Measurements from ENCODE around the gene KCNMB2. TPM values are rescaled to one million over a fixed set of nuclear protein-coding genes. Genes with fewer than 3 reads are reported as not detected.

The KCNMB2 gene
- total RNA-seq, 5 donors from 2014 or later (not counting 1 experiment from before 2014, with no cell fraction given) = not detected

GRCh38 chr3:178685591-178685906 is 149.3 kb downstream of the KCNMB2 start:
- no peaks in the 10 kb centered on the region for H3K9me3 ChIP-seq
- H3K27ac ChIP-seq (ENCODE audit: low read length) = no peak overlapping the region
- CTCF ChIA-PET = no interaction called here
- no peak overlapping the region for H3K4me3 ChIP-seq (ENCODE audit: control insufficient read depth in 1 of 2, extremely low read depth in 1 of 2, low read length in 1 of 2)
- no peaks in the 10 kb centered on the region for H3K4me1 ChIP-seq (ENCODE audit: control insufficient read depth in 1 of 2, extremely low read depth in 1 of 2, insufficient read depth in 2 of 2, low read length in 2 of 2)
- Mint-ChIP-seq H3K4me1 (no peaks in the 10 kb centered on the region), H3K27ac (no peak overlapping the region), H3K4me3 (no peak overlapping the region), H3K27me3 (no peaks in the 10 kb centered on the region), H3K36me3 (no peaks in the 10 kb centered on the region), H3K9me3 (peaks cover 2 to 16% (median 7%) of the 10 kb centered on the region in 3 donors)
- POLR2A ChIA-PET = no interaction called here
- DNase-seq (no peak), ATAC-seq (replicated peaks in 1 of 4) (no peak)
- H3K27me3 ChIP-seq (replicated peaks in 1 of 2; ENCODE audit: control insufficient read depth in 2 of 2, extremely low read depth in 1 of 2, insufficient read depth in 2 of 2, low read length in 1 of 2) = no peaks in the 10 kb centered on the region
- no peaks in the 10 kb centered on the region for H3K36me3 ChIP-seq (ENCODE audit: control insufficient read depth in 2 of 2, extremely low read depth in 1 of 2, insufficient read depth in 1 of 2, low read length in 1 of 2)
- WGBS (ENCODE audit: insufficient coverage) = no CpG with 5 or more reads among the region's 3 CpGs

- Mint-ChIP-seq H3K4me3 (no peak overlapping the region), H3K36me3 (no peaks in the 10 kb centered on the region), H3K9me3 (peaks cover 2 to 18% (median 7%) of the 10 kb centered on the region in 3 donors), H3K27ac (no peak overlapping the region), H3K27me3 (no peaks in the 10 kb centered on the region), H3K4me1 (no peaks in the 10 kb centered on the region)
- H3K9me3 ChIP-seq = no peaks in the 10 kb centered on the region
- no peaks in the 10 kb centered on the region for H3K4me1 ChIP-seq (ENCODE audit: control insufficient read depth in 1 of 2, extremely low read depth in 1 of 2, insufficient read depth in 2 of 2, low read length in 2 of 2)
- no peaks in the 10 kb centered on the region for H3K27me3 ChIP-seq (replicated peaks in 1 of 2; ENCODE audit: control insufficient read depth in 2 of 2, extremely low read depth in 1 of 2, insufficient read depth in 2 of 2, low read length in 1 of 2)
- no peak overlapping the region for H3K4me3 ChIP-seq (ENCODE audit: control insufficient read depth in 1 of 2, extremely low read depth in 1 of 2, low read length in 1 of 2)
- ChIA-PET POLR2A (no interaction called here), CTCF (no interaction called here)
- DNase-seq = no peak
- no peak for ATAC-seq (replicated peaks in 1 of 4)
- WGBS (ENCODE audit: insufficient coverage) = no CpG with 5 or more reads among the region's 1 CpG
- no peaks in the 10 kb centered on the region for H3K36me3 ChIP-seq (ENCODE audit: control insufficient read depth in 2 of 2, extremely low read depth in 1 of 2, insufficient read depth in 1 of 2, low read length in 1 of 2)
- H3K27ac ChIP-seq (ENCODE audit: low read length) = no peak overlapping the region
Measured at GRCh38 chr3:178686826-178687225, 150.6 kb downstream of the KCNMB2 start.

- ChIA-PET CTCF (no interaction called here), POLR2A (no interaction called here)
- Histone ChIP-seq H3K9me3 (no peaks in the 10 kb centered on the region), H3K27ac (ENCODE audit: low read length) (no peak overlapping the region), H3K36me3 (ENCODE audit: control insufficient read depth in 2 of 2, extremely low read depth in 1 of 2, insufficient read depth in 1 of 2, low read length in 1 of 2) (no peaks in the 10 kb centered on the region), H3K4me3 (ENCODE audit: control insufficient read depth in 1 of 2, extremely low read depth in 1 of 2, low read length in 1 of 2) (no peak overlapping the region), H3K27me3 (replicated peaks in 1 of 2; ENCODE audit: control insufficient read depth in 2 of 2, extremely low read depth in 1 of 2, insufficient read depth in 2 of 2, low read length in 1 of 2) (peaks cover 0 to 5% of the 10 kb centered on the region in 2 experiments), H3K4me1 (ENCODE audit: control insufficient read depth in 1 of 2, extremely low read depth in 1 of 2, insufficient read depth in 2 of 2, low read length in 2 of 2) (no peaks in the 10 kb centered on the region)
- no peak overlapping the region for H3K27ac Mint-ChIP-seq
- no peak overlapping the region for H3K4me3 Mint-ChIP-seq
- no CpG with 5 or more reads among the region's 2 CpGs for WGBS (ENCODE audit: insufficient coverage)
- H3K9me3 Mint-ChIP-seq = peaks cover 0 to 14% (median 8%) of the 10 kb centered on the region in 3 donors
- ATAC-seq (replicated peaks in 1 of 4) (no peak), DNase-seq (no peak)
- H3K27me3 Mint-ChIP-seq = peaks cover 0 to 4% of the 10 kb centered on the region in 2 donors
- no peaks in the 10 kb centered on the region for H3K4me1 Mint-ChIP-seq
- H3K36me3 Mint-ChIP-seq = no peaks in the 10 kb centered on the region
Measured at GRCh38 chr3:178690571-178690970, 154.3 kb downstream of the KCNMB2 start.

GRCh38 chr3:178699364-178699763 is 163.1 kb downstream of the KCNMB2 start:
- POLR2A ChIA-PET = no interaction called here
- H3K27me3 ChIP-seq (replicated peaks in 1 of 2; ENCODE audit: control insufficient read depth in 2 of 2, extremely low read depth in 1 of 2, insufficient read depth in 2 of 2, low read length in 1 of 2) = peaks cover 0 to 15% of the 10 kb centered on the region in 2 experiments
- CTCF ChIA-PET = no interaction called here
- Mint-ChIP-seq H3K27ac (no peak overlapping the region), H3K36me3 (no peaks in the 10 kb centered on the region), H3K9me3 (peaks cover 14 to 29% (median 15%) of the 10 kb centered on the region in 3 donors), H3K27me3 (peaks cover 0 to 1% of the 10 kb centered on the region in 2 donors), H3K4me3 (no peak overlapping the region), H3K4me1 (no peaks in the 10 kb centered on the region)
- WGBS (ENCODE audit: insufficient coverage) = 73% methylated on average over 3 of the region's 4 CpGs
- no peak overlapping the region for H3K27ac ChIP-seq (ENCODE audit: low read length)
- no peak for ATAC-seq (replicated peaks in 1 of 4)
- DNase-seq = no peak
- H3K4me1 ChIP-seq (ENCODE audit: control insufficient read depth in 1 of 2, extremely low read depth in 1 of 2, insufficient read depth in 2 of 2, low read length in 2 of 2) = no peaks in the 10 kb centered on the region
- H3K9me3 ChIP-seq = no peaks in the 10 kb centered on the region
- H3K4me3 ChIP-seq (ENCODE audit: control insufficient read depth in 1 of 2, extremely low read depth in 1 of 2, low read length in 1 of 2) = no peak overlapping the region
- H3K36me3 ChIP-seq (ENCODE audit: control insufficient read depth in 2 of 2, extremely low read depth in 1 of 2, insufficient read depth in 1 of 2, low read length in 1 of 2) = no peaks in the 10 kb centered on the region

- Mint-ChIP-seq H3K27me3 (no peaks in the 10 kb centered on the region), H3K27ac (no peak overlapping the region), H3K9me3 (peaks cover 14 to 29% (median 15%) of the 10 kb centered on the region in 3 donors), H3K4me3 (no peak overlapping the region), H3K4me1 (no peaks in the 10 kb centered on the region), H3K36me3 (no peaks in the 10 kb centered on the region)
- ChIA-PET CTCF (no interaction called here), POLR2A (no interaction called here)
- no peak for ATAC-seq (replicated peaks in 1 of 4)
- H3K36me3 ChIP-seq (ENCODE audit: control insufficient read depth in 2 of 2, extremely low read depth in 1 of 2, insufficient read depth in 1 of 2, low read length in 1 of 2) = no peaks in the 10 kb centered on the region
- H3K9me3 ChIP-seq = no peaks in the 10 kb centered on the region
- WGBS (ENCODE audit: insufficient coverage) = 86% methylated on average over 3 of the region's 3 CpGs
- H3K27me3 ChIP-seq (replicated peaks in 1 of 2; ENCODE audit: control insufficient read depth in 2 of 2, extremely low read depth in 1 of 2, insufficient read depth in 2 of 2, low read length in 1 of 2) = peaks cover 0 to 13% of the 10 kb centered on the region in 2 experiments
- H3K27ac ChIP-seq (ENCODE audit: low read length) = no peak overlapping the region
- H3K4me3 ChIP-seq (ENCODE audit: control insufficient read depth in 1 of 2, extremely low read depth in 1 of 2, low read length in 1 of 2) = no peak overlapping the region
- no peaks in the 10 kb centered on the region for H3K4me1 ChIP-seq (ENCODE audit: control insufficient read depth in 1 of 2, extremely low read depth in 1 of 2, insufficient read depth in 2 of 2, low read length in 2 of 2)
- no peak for DNase-seq
Measured at GRCh38 chr3:178699810-178700209, 163.6 kb downstream of the KCNMB2 start.

- no peak for ATAC-seq (replicated peaks in 1 of 4)
- H3K4me1 Mint-ChIP-seq = peaks cover 6 to 12% (median 6%) of the 10 kb centered on the region in 3 donors
- no peak overlapping the region for H3K4me3 Mint-ChIP-seq
Measured at GRCh38 chr3:178703268-178703975, 167.2 kb downstream of the KCNMB2 start.

More at GRCh38 chr3:178703268-178703975, 167.2 kb downstream of the KCNMB2 start:
- no peak overlapping the region for H3K27ac Mint-ChIP-seq
- POLR2A ChIA-PET = no interaction called here
- CTCF ChIA-PET = no interaction called here
- H3K9me3 Mint-ChIP-seq = peaks cover 5 to 7% (median 5%) of the 10 kb centered on the region in 3 donors
- H3K27ac ChIP-seq (ENCODE audit: low read length) = no peak overlapping the region
- H3K9me3 ChIP-seq = no peaks in the 10 kb centered on the region
- no CpG with 5 or more reads among the region's 1 CpG for WGBS (ENCODE audit: insufficient coverage)
- no peaks in the 10 kb centered on the region for H3K4me1 ChIP-seq (ENCODE audit: control insufficient read depth in 1 of 2, extremely low read depth in 1 of 2, insufficient read depth in 2 of 2, low read length in 2 of 2)
- H3K4me3 ChIP-seq (ENCODE audit: control insufficient read depth in 1 of 2, extremely low read depth in 1 of 2, low read length in 1 of 2) = no peak overlapping the region
- no peaks in the 10 kb centered on the region for H3K27me3 Mint-ChIP-seq
- no peak for DNase-seq
- H3K27me3 ChIP-seq (replicated peaks in 1 of 2; ENCODE audit: control insufficient read depth in 2 of 2, extremely low read depth in 1 of 2, insufficient read depth in 2 of 2, low read length in 1 of 2) = peaks cover 0 to 10% of the 10 kb centered on the region in 2 experiments
- no peaks in the 10 kb centered on the region for H3K36me3 ChIP-seq (ENCODE audit: control insufficient read depth in 2 of 2, extremely low read depth in 1 of 2, insufficient read depth in 1 of 2, low read length in 1 of 2)
- H3K36me3 Mint-ChIP-seq = no peaks in the 10 kb centered on the region
